GM23248 (cell line): ENCODE data around the gene NCBP2. TPM values are rescaled to one million over a fixed set of nuclear protein-coding genes. Genes with fewer than 3 reads are reported as not detected.

Experiments
- DNase-seq: peaks from one replicate; pipeline ENCODE4 v3.0.0-alpha.2; 2015
- H2AFZ ChIP-seq: fragments of 200-600 bp; sonication (generic); 2 replicates; pipeline ENCODE4 v1.6.1; 2016; ENCODE audit warnings: antibody characterized with exemption
- H3F3A ChIP-seq: fragments of 200-600 bp; sonication (generic); 2 replicates; pipeline ENCODE4 v1.6.1; 2016; ENCODE audit warnings: mild to moderate bottlenecking, antibody characterized with exemption, mixed run types; ENCODE audit not compliant: insufficient read depth
- H3K27ac ChIP-seq: fragments of 200-600 bp; sonication (generic); 2 replicates; pipeline ENCODE4 v1.5.1; 2016; ENCODE audit warnings: mild to moderate bottlenecking
- H3K27me3 ChIP-seq: fragments of 200-600 bp; sonication (generic); replicated peaks from 2 replicates; pipeline ENCODE4 v1.6.1; 2016; ENCODE audit warnings: mild to moderate bottlenecking; ENCODE audit not compliant: insufficient read depth
- H3K36me3 ChIP-seq: fragments of 200-600 bp; sonication (generic); 2 replicates; pipeline ENCODE4 v1.6.1; 2016; ENCODE audit warnings: low read depth, mild to moderate bottlenecking
- H3K4me1 ChIP-seq: fragments of 200-600 bp; sonication (generic); 2 replicates; pipeline ENCODE4 v1.6.1; 2016; ENCODE audit warnings: mild to moderate bottlenecking; ENCODE audit not compliant: insufficient read depth
- H3K4me2 ChIP-seq: fragments of 200-600 bp; sonication (generic); one replicate; pipeline ENCODE4 v1.6.1; 2016; ENCODE audit warnings: mild to moderate bottlenecking; ENCODE audit not compliant: unreplicated experiment
- H3K4me3 ChIP-seq: fragments of 200-600 bp; sonication (generic); 2 replicates; pipeline ENCODE4 v1.5.1; 2016; ENCODE audit warnings: mild to moderate bottlenecking
- H3K79me2 ChIP-seq: fragments of 200-600 bp; sonication (generic); 2 replicates; pipeline ENCODE4 v1.6.1; 2016; ENCODE audit warnings: mild to moderate bottlenecking; ENCODE audit not compliant: insufficient read depth
- H3K9ac ChIP-seq: fragments of 200-600 bp; sonication (generic); 2 replicates; pipeline ENCODE4 v1.6.1; 2016; ENCODE audit warnings: mild to moderate bottlenecking
- H3K9me2 ChIP-seq: fragments of 200-600 bp; sonication (generic); 2 replicates; pipeline ENCODE4 v1.6.1; 2016; ENCODE audit warnings: mixed run types, mild to moderate bottlenecking, moderate library complexity; ENCODE audit not compliant: insufficient read depth
- H3K9me3 ChIP-seq: fragments of 200-600 bp; sonication (generic); one replicate; pipeline ENCODE4 v1.6.1; 2017; ENCODE audit warnings: low read depth
- H4K20me1 ChIP-seq: fragments of 200-600 bp; sonication (generic); 2 replicates; pipeline ENCODE4 v1.6.0; 2016; ENCODE audit not compliant: insufficient read depth
- EZH2 ChIP-seq: fragments of 200-600 bp; sonication (generic); IDR thresholded peaks from 2 replicates; pipeline ENCODE4 v1.6.1; 2018; ENCODE audit warnings: antibody characterized with exemption, mild to moderate bottlenecking; ENCODE audit not compliant: insufficient read depth, poor library complexity, severe bottlenecking
- EZH2phosphoT487 ChIP-seq: fragments of 200-600 bp; sonication (generic); IDR thresholded peaks from 2 replicates; pipeline ENCODE4 v1.6.1; 2018; ENCODE audit warnings: antibody characterized with exemption, moderate library complexity, mild to moderate bottlenecking, low read depth; ENCODE audit not compliant: insufficient read depth
- WGBS, 2 experiments: methylation state at CpG; one replicate each; pipeline ENCODE4 v1.1.6; 2015 to 2017; ENCODE audit warnings: low lambda C conversion rate in 2 of 2, low coverage in 1 of 2; ENCODE audit errors: missing lambda C conversion rate in 2 of 2; 5-methylcytosine and 5-hydroxymethylcytosine counted together
- in situ Hi-C: fragments of 300-500 bp; cut with MboI; formaldehyde crosslinking; loops from 2 replicates; pipeline ENCODE4 v1.15.0; 2020
- polyA plus RNA-seq: library from polyadenylated mRNA; unstranded; fragments of >200 nt; fragmentation: Nextera tagmentation; extraction: Ambion mirVana; gene quantifications from 2 replicates; pipeline ENCODE4 v1.2.1, GENCODE V29; 2016
- total RNA-seq: library from RNA; depleted of rRNA; stranded (reverse); fragments of >200 nt; shearing (Covaris generic); gene quantifications from 2 replicates; pipeline ENCODE4 v1.2.3, GENCODE V29; 2014

Gene NCBP2
- total and polyA plus RNA-seq, 2 experiments from 2014 or later: 75.3 to 107 TPM

DNA sequence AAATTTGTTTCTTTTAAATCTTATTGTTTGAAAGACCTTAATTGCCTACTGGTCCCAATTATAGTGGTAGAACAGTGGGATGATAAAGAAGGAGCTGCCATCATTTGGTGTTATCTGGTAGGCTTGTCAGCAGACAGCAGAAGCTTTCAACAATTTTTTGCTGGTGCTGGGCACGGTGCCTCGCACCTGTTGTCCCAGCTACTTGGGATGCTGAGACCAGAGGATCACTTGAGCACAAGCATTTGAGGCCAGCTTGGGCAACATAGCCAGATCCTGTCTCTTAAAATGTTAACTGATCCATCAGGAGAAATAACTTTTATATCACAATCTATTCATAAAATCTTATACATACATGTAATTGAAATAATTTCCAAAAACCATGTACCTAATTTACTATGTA is 38.6 kb downstream of the NCBP2 start:
- DNase-seq: no peak
- Histone ChIP-seq H3K9me3 (no peaks in the 10 kb centered on the region), H3K36me3 (peaks cover 56% of the 10 kb centered on the region), H3K79me2 (peaks cover 14% of the 10 kb centered on the region), H3K9me2 (no peaks in the 10 kb centered on the region), H3K4me3 (no peak overlapping the region), H3K4me2 (no peak overlapping the region), H3F3A (no peaks in the 10 kb centered on the region), H2AFZ (no peak overlapping the region), H4K20me1 (no peaks in the 10 kb centered on the region), H3K4me1 (no peaks in the 10 kb centered on the region), H3K27me3 (no peaks in the 10 kb centered on the region), H3K27ac (no peak overlapping the region), H3K9ac (no peak overlapping the region)
- in situ Hi-C loops: no loop called here
- TF ChIP-seq EZH2phosphoT487 (no peak), EZH2 (no peak)
- 96 to 98% methylated on average over 2 of the region's 2 CpGs for WGBS, 2 experiments

DNA sequence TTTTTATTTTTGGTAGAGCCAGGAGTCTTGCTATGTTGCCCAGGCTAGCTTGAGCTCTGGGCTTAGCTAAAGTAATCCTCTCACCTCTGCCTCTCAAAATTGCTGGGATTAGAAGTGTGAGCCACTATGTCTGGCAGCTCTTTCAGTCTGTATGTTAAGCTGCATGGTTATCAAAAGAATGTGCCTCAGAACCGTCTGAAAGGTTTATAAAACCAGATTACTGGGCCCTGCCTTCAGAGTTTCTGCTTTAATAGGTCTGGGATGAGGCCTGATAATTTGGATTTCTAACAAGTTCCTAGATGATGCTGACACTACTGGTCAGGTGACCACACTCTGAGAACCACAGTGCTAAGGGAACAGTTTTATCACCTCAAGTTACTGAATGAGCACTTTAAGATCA is 40.0 kb downstream of the NCBP2 start:
- H3K9me3 ChIP-seq: no peaks in the 10 kb centered on the region
- no peak for DNase-seq
- H3K9me2 ChIP-seq: no peaks in the 10 kb centered on the region
- H4K20me1 ChIP-seq: no peaks in the 10 kb centered on the region
- H2AFZ ChIP-seq: no peak overlapping the region
- peaks cover 29% of the 10 kb centered on the region for H3K79me2 ChIP-seq
- H3K9ac ChIP-seq: no peak overlapping the region
- H3K4me3 ChIP-seq: no peak overlapping the region
- TF ChIP-seq EZH2 (no peak), EZH2phosphoT487 (no peak)
- no peaks in the 10 kb centered on the region for H3K4me1 ChIP-seq
- H3K27ac ChIP-seq: no peak overlapping the region
- no peaks in the 10 kb centered on the region for H3F3A ChIP-seq
- H3K27me3 ChIP-seq: no peaks in the 10 kb centered on the region
- in situ Hi-C loops: no loop called here
- H3K4me2 ChIP-seq: no peak overlapping the region
- 59 to 75% methylated on average over 1 of the region's 1 CpG for WGBS, 2 experiments
- H3K36me3 ChIP-seq: peaks cover 51% of the 10 kb centered on the region

DNA sequence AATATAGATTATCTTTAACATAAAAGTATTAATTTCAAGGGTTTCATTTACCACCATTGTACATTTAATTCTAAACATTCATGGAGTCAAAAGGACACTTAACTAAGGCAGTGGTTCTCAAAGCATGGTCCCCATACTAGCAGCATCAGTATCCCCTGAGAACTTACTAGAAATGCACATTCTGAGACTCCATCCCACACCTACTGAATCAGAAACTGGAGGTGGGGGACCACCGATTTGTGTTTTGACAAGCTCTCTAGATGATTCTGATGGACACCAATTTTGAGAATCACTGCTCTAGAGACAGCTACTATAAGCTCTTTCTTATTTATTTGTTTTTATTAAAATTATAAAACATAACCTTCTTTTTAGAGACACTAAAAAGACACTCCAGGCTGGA is 40.6 kb downstream of the NCBP2 start:
- Histone ChIP-seq H3K27ac (no peak overlapping the region), H4K20me1 (no peaks in the 10 kb centered on the region), H3K4me1 (no peaks in the 10 kb centered on the region), H3K36me3 (peaks cover 51% of the 10 kb centered on the region), H3K9me3 (no peaks in the 10 kb centered on the region), H3K4me3 (no peak overlapping the region), H3K4me2 (no peak overlapping the region), H2AFZ (no peak overlapping the region), H3K9me2 (no peaks in the 10 kb centered on the region), H3K27me3 (no peaks in the 10 kb centered on the region), H3F3A (no peaks in the 10 kb centered on the region), H3K79me2 (peaks cover 34% of the 10 kb centered on the region), H3K9ac (no peak overlapping the region)
- no peak for TF ChIP-seq EZH2
- TF ChIP-seq EZH2phosphoT487: no peak
- WGBS, 2 experiments: 100% methylated on average over 1 of the region's 1 CpG
- in situ Hi-C loops: no loop called here
- DNase-seq: no peak

GRCh38 chr3:196896229-196896628 is 46.1 kb downstream of the NCBP2 start:
- Histone ChIP-seq H3F3A (no peaks in the 10 kb centered on the region), H4K20me1 (no peaks in the 10 kb centered on the region), H3K36me3 (peaks cover 14% of the 10 kb centered on the region; the same call in 1 of the 2 replicates), H3K9me2 (no peaks in the 10 kb centered on the region), H3K79me2 (peaks cover 89% of the 10 kb centered on the region), H3K4me3 (no peak overlapping the region), H3K9me3 (no peaks in the 10 kb centered on the region), H3K27me3 (no peaks in the 10 kb centered on the region), H3K4me2 (no peak overlapping the region), H2AFZ (no peak overlapping the region), H3K9ac (no peak overlapping the region), H3K4me1 (no peaks in the 10 kb centered on the region), H3K27ac (no peak overlapping the region)
- in situ Hi-C loops: no loop called here
- 98 to 100% methylated on average over 6 of the region's 6 CpGs for WGBS, 2 experiments
- TF ChIP-seq EZH2 (no peak), EZH2phosphoT487 (no peak)
- DNase-seq: no peak

DNA sequence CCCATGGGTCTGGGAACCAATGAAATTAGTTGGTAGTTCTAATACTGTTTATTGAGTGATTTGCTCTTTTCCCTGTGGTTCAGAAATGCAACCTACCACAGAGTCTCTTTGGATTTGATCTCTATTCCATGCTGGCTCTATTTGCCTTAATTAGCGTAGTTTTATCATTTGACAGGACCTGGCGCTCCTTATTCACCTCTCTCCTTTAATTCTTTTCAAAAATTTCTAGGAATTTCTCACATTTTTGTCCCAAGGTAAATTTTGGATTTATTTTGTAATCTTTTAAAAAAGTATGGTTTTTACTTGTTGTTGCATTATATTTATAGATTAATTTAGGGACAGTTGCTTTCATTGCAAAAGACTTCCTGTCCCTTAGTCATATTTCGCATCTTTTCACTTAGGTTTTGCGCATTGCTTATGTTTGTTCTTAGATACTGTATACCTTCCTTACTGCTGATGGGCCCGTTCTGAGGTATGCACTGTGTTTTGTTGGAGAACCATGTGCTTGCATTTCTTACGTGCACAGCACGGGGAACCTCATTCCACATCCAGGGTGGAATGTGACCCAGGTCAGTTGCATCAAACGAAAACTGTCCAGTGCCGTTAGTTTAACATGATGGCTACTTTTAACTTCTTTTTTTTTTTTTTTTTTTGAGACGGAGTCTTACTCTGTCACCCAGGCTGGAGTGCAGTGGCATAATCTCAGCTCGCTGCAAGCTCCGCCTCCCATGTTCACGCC is 47.6 kb downstream of the NCBP2 start:
- Histone ChIP-seq H3K36me3 (peaks cover 6% of the 10 kb centered on the region; the same call in 1 of the 2 replicates), H3K9me2 (no peaks in the 10 kb centered on the region), H3K27me3 (no peaks in the 10 kb centered on the region), H3K4me3 (no peak overlapping the region), H4K20me1 (no peaks in the 10 kb centered on the region; the same call in 1 of the 2 replicates), H3K4me2 (no peak overlapping the region), H3K4me1 (no peaks in the 10 kb centered on the region), H3F3A (0 out of 2 replicates have a peak, but pooled peaks cover under 1% of the 10 kb centered on the region), H3K9me3 (no peaks in the 10 kb centered on the region), H3K27ac (no peak overlapping the region), H3K9ac (no peak overlapping the region), H3K79me2 (peaks cover 94% of the 10 kb centered on the region), H2AFZ (no peak overlapping the region)
- no peak for TF ChIP-seq EZH2
- no peak for TF ChIP-seq EZH2phosphoT487
- no peak for DNase-seq
- WGBS, 2 experiments: 97 to 99% methylated on average over 13 of the region's 13 CpGs
- in situ Hi-C loops: no loop called here
